Liver (tissue), 3 donors: ENCODE data around the gene GPHN.

Experiments
- EGR1 ChIP-seq, 2 donors: IDR thresholded peaks; 2 replicates each; pipeline ENCODE4 v1.6.1; 2016 to 2018; ENCODE audit warnings: antibody characterized with exemption in 2 of 2, low read depth in 2 of 2
- FOXA1 ChIP-seq: IDR thresholded peaks from 2 replicates; pipeline ENCODE4 v1.6.1; 2016; ENCODE audit warnings: antibody characterized with exemption
- GABPA ChIP-seq, 2 donors: IDR thresholded peaks in 1 of 2; conservative IDR thresholded peaks in 1 of 2; 2 replicates each; pipeline ENCODE4 v1.6.1; 2016; ENCODE audit warnings: antibody characterized with exemption in 2 of 2, mild to moderate bottlenecking in 1 of 2, moderate library complexity in 1 of 2
- RAD21 ChIP-seq, 2 donors: IDR thresholded peaks; 2 replicates each; pipeline ENCODE4 v1.6.1; 2016; ENCODE audit warnings: antibody characterized with exemption in 2 of 2, mild to moderate bottlenecking in 2 of 2
- YY1 ChIP-seq: IDR thresholded peaks from 2 replicates; pipeline ENCODE4 v1.6.1; 2016; ENCODE audit warnings: antibody characterized with exemption, mild to moderate bottlenecking
- TF ChIP-seq, protein P1 (sequence below): fragments of 150-350 bp; IDR thresholded peaks from 2 replicates; pipeline ENCODE4 v1.5.1; 2017; ENCODE audit warnings: improper control_type of control experiment, low read depth, low read length; ENCODE audit not compliant: missing input control
- TF ChIP-seq, protein P2 (sequence below): IDR thresholded peaks from 2 replicates; pipeline ENCODE4 v1.6.1; 2016; ENCODE audit warnings: antibody characterized with exemption, mild to moderate bottlenecking
- TF ChIP-seq, protein P3 (sequence below): IDR thresholded peaks from 2 replicates; pipeline ENCODE4 v1.6.1; 2016; ENCODE audit warnings: antibody characterized with exemption
- donor health status: healthy.
- donor health status: healthy.

DNA sequence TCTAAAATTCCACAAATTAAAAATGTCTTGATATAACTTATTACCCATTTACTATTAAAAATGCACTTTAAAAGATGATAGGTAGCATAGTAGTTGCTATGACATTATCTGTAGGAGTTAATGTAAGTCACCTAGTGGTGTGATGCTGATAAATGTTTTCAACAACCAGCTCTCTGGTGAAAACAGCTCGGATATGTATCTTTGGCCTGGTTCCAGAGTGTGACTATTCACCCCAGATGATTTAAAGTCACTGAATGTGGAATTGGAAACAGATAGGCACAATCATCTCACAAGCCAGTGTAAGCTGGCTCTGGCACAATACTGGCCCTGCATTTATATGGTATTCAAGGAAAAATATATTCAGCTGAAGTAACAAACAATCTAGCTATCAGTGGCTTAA, 31.0 kb upstream of the GPHN start:
- TF ChIP-seq, protein P1, sequence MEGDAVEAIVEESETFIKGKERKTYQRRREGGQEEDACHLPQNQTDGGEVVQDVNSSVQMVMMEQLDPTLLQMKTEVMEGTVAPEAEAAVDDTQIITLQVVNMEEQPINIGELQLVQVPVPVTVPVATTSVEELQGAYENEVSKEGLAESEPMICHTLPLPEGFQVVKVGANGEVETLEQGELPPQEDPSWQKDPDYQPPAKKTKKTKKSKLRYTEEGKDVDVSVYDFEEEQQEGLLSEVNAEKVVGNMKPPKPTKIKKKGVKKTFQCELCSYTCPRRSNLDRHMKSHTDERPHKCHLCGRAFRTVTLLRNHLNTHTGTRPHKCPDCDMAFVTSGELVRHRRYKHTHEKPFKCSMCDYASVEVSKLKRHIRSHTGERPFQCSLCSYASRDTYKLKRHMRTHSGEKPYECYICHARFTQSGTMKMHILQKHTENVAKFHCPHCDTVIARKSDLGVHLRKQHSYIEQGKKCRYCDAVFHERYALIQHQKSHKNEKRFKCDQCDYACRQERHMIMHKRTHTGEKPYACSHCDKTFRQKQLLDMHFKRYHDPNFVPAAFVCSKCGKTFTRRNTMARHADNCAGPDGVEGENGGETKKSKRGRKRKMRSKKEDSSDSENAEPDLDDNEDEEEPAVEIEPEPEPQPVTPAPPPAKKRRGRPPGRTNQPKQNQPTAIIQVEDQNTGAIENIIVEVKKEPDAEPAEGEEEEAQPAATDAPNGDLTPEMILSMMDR = no peak
- no peak for TF ChIP-seq FOXA1
- TF ChIP-seq YY1 = no peak
- TF ChIP-seq, protein P2, sequence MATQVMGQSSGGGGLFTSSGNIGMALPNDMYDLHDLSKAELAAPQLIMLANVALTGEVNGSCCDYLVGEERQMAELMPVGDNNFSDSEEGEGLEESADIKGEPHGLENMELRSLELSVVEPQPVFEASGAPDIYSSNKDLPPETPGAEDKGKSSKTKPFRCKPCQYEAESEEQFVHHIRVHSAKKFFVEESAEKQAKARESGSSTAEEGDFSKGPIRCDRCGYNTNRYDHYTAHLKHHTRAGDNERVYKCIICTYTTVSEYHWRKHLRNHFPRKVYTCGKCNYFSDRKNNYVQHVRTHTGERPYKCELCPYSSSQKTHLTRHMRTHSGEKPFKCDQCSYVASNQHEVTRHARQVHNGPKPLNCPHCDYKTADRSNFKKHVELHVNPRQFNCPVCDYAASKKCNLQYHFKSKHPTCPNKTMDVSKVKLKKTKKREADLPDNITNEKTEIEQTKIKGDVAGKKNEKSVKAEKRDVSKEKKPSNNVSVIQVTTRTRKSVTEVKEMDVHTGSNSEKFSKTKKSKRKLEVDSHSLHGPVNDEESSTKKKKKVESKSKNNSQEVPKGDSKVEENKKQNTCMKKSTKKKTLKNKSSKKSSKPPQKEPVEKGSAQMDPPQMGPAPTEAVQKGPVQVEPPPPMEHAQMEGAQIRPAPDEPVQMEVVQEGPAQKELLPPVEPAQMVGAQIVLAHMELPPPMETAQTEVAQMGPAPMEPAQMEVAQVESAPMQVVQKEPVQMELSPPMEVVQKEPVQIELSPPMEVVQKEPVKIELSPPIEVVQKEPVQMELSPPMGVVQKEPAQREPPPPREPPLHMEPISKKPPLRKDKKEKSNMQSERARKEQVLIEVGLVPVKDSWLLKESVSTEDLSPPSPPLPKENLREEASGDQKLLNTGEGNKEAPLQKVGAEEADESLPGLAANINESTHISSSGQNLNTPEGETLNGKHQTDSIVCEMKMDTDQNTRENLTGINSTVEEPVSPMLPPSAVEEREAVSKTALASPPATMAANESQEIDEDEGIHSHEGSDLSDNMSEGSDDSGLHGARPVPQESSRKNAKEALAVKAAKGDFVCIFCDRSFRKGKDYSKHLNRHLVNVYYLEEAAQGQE = no peak
- TF ChIP-seq, protein P3, sequence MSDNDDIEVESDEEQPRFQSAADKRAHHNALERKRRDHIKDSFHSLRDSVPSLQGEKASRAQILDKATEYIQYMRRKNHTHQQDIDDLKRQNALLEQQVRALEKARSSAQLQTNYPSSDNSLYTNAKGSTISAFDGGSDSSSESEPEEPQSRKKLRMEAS = no peak
- TF ChIP-seq GABPA (IDR thresholded peaks at IDR 0.05 in 1 of 2, conservative IDR thresholded peaks at IDR 0.05 in 1 of 2) = no peak
- no peak for TF ChIP-seq RAD21 (IDR thresholded peaks at IDR 0.05)
- no peak for TF ChIP-seq EGR1 (IDR thresholded peaks at IDR 0.05; ENCODE audit: low read depth in 2 of 2)
